Ascending aorta (tissue), 2 donors: Measurements from ENCODE around the gene IGDCC3. TPM values are rescaled to one million over a fixed set of nuclear protein-coding genes. Genes with fewer than 3 reads are reported as not detected.
A peak's percentile ranks its signal among the peaks of the same experiment; 100 is the strongest.

Experiments used
- DNase-seq, 2 donors: peaks; one replicate each; pipeline ENCODE4 v3.0.0-alpha.2; 2019; ENCODE audit warnings: low spot score in 2 of 2
- H3K27ac ChIP-seq, 2 donors: fragments of 200-600 bp; sonication (generic); one replicate each; pipeline ENCODE4 v1.5.1; 2016 to 2017; ENCODE audit warnings: mild to moderate bottlenecking in 1 of 2
- H3K27me3 ChIP-seq: fragments of 200-600 bp; sonication (generic); one replicate; pipeline ENCODE4 v1.5.1; 2017
- H3K36me3 ChIP-seq, 2 donors: fragments of 200-600 bp; sonication (generic); one replicate each; pipeline ENCODE4 v1.5.1; 2016
- H3K4me1 ChIP-seq, 2 donors: fragments of 200-600 bp; sonication (generic); one replicate each; pipeline ENCODE4 v1.5.1; 2016 to 2017; ENCODE audit warnings: mild to moderate bottlenecking in 1 of 2
- H3K4me3 ChIP-seq, 2 donors: fragments of 200-600 bp; sonication (generic); one replicate each; pipeline ENCODE4 v1.5.1; 2016 to 2017; ENCODE audit warnings: mild to moderate bottlenecking in 1 of 2
- H3K9me3 ChIP-seq, 2 donors: fragments of 200-600 bp; sonication (generic); one replicate each; pipeline ENCODE4 v1.5.1; 2016
- CTCF ChIP-seq, 3 experiments: fragments of 200-600 bp in 2 of 3; fragments of 450-650 bp in 1 of 3; sonication (generic) in 2 of 3; IDR thresholded peaks; one replicate each; pipeline ENCODE4 v1.5.1; 2016 to 2019; ENCODE audit warnings: antibody characterized with exemption in 3 of 3, mild to moderate bottlenecking in 1 of 3, moderate library complexity in 1 of 3
- intact Hi-C: fragments of 100-400 bp; cut with DNase I; formaldehyde crosslinking; loops from one replicate; pipeline ENCODE4 v1.15.1; 2023
- total RNA-seq: library from RNA; depleted of rRNA; stranded (reverse); fragments of >200 nt; gene quantifications from one replicate; pipeline ENCODE4 v1.1.0, GENCODE V29; 2016

The IGDCC3 gene
- total RNA-seq, 1 donor from 2014 or later, result not detected

- Histone ChIP-seq H3K36me3 (no peaks in the 10 kb centered on the region), H3K9me3 (no peaks in the 10 kb centered on the region), H3K27me3 (no peaks in the 10 kb centered on the region), H3K4me3 (no peak overlapping the region), H3K27ac (no peak overlapping the region), H3K4me1 (no peaks in the 10 kb centered on the region)
- intact Hi-C loops, result loop anchor here (1.0 kb wide), 1 partner anchor 66 kb away; no protein-coding TSS in a partner anchor
- TF ChIP-seq CTCF (IDR thresholded peaks at IDR 0.05), result peak; percentile 90 to 93 (median 92)
- DNase-seq, result peak in 1 of 2 donors; percentile 83
These were observed 58.9 kb downstream of the IGDCC3 start for GRCh38 chr15:65318870-65319356.

- DNase-seq, result no peak
- TF ChIP-seq CTCF (IDR thresholded peaks at IDR 0.05), result no peak
- Histone ChIP-seq H3K27me3 (no peaks in the 10 kb centered on the region), H3K4me1 (no peaks in the 10 kb centered on the region), H3K36me3 (no peaks in the 10 kb centered on the region), H3K9me3 (no peaks in the 10 kb centered on the region), H3K27ac (no peak overlapping the region), H3K4me3 (no peak overlapping the region)
- intact Hi-C loops, result no loop called here
These were observed 65.3 kb downstream of the IGDCC3 start for GRCh38 chr15:65312400-65312916.

GRCh38 chr15:65311760-65312159 is 66.0 kb downstream of the IGDCC3 start:
- Histone ChIP-seq H3K9me3 (no peaks in the 10 kb centered on the region), H3K27me3 (no peaks in the 10 kb centered on the region), H3K27ac (no peak overlapping the region), H3K4me3 (no peak overlapping the region), H3K4me1 (no peaks in the 10 kb centered on the region), H3K36me3 (no peaks in the 10 kb centered on the region)
- DNase-seq, result no peak
- TF ChIP-seq CTCF (IDR thresholded peaks at IDR 0.05), result no peak
- intact Hi-C loops, result no loop called here

GRCh38 chr15:65310431-65311137 is 67.2 kb downstream of the IGDCC3 start:
- DNase-seq, result no peak
- no peak overlapping the region for H3K27ac ChIP-seq
- H3K27me3 ChIP-seq, result no peaks in the 10 kb centered on the region
- H3K9me3 ChIP-seq, result no peaks in the 10 kb centered on the region
- no peak for TF ChIP-seq CTCF (IDR thresholded peaks at IDR 0.05)
- H3K36me3 ChIP-seq, result no peaks in the 10 kb centered on the region
- no peaks in the 10 kb centered on the region for H3K4me1 ChIP-seq
- no peak overlapping the region for H3K4me3 ChIP-seq
- intact Hi-C loops, result no loop called here

- intact Hi-C loops, result no loop called here
- Histone ChIP-seq H3K4me3 (no peak overlapping the region), H3K27ac (no peak overlapping the region), H3K27me3 (no peaks in the 10 kb centered on the region), H3K36me3 (no peaks in the 10 kb centered on the region), H3K4me1 (peaks cover 0 to 2% of the 10 kb centered on the region in 2 donors), H3K9me3 (no peaks in the 10 kb centered on the region)
- no peak for TF ChIP-seq CTCF (IDR thresholded peaks at IDR 0.05)
- DNase-seq, result no peak
These were observed 67.9 kb downstream of the IGDCC3 start for GRCh38 chr15:65309882-65310418.
